Pons (tissue), 1 donor: ENCODE results near the gene FTSJ3.

Experiments used
- DNase-seq: peaks from one replicate; pipeline ENCODE4 v3.0.0-alpha.2; 2016; ENCODE audit warnings: low spot score

The FTSJ3 gene

GRCh38 chr17:63843387-63843888, 16.0 kb upstream of the FTSJ3 start:
- peak; percentile 62 for DNase-seq

- DNase-seq = peak; percentile 97
These were observed 15.3 kb upstream of the FTSJ3 start, which contains the start of gene SMARCD2 for GRCh38 chr17:63842540-63843386. SMARCD2 (minus strand) TSS chr17:63842685; CDS start chr17:63842674, 11 bp downstream.

GRCh38 chr17:63842173-63842539, 14.7 kb upstream of the FTSJ3 start:
- no peak for DNase-seq

GRCh38 chr17:63841350-63842172, 14.1 kb upstream of the FTSJ3 start:
- peak; percentile 58 for DNase-seq

GRCh38 chr17:63840591-63841349, 13.3 kb upstream of the FTSJ3 start:
- DNase-seq = peak; percentile 80

- DNase-seq = peak; percentile 92
These were observed 11.2 kb upstream of the FTSJ3 start for GRCh38 chr17:63838631-63839171.

- no peak for DNase-seq
These were observed 10.6 kb upstream of the FTSJ3 start for GRCh38 chr17:63837962-63838600.

GRCh38 chr17:63837480-63837879, 10.0 kb upstream of the FTSJ3 start:
- no peak for DNase-seq

GRCh38 chr17:63836811-63837210, 9.3 kb upstream of the FTSJ3 start:
- no peak for DNase-seq

- DNase-seq = no peak
These were observed 7.8 kb upstream of the FTSJ3 start for GRCh38 chr17:63835167-63835720.

GRCh38 chr17:63834431-63835166, 7.1 kb upstream of the FTSJ3 start:
- DNase-seq = peak; percentile 85

GRCh38 chr17:63833741-63834373, 6.4 kb upstream of the FTSJ3 start:
- DNase-seq = no peak

- no peak for DNase-seq
These were observed 5.7 kb upstream of the FTSJ3 start for GRCh38 chr17:63833026-63833740.

GRCh38 chr17:63832455-63832854, 5.0 kb upstream of the FTSJ3 start:
- no peak for DNase-seq

- DNase-seq = no peak
These were observed 4.6 kb upstream of the FTSJ3 start for GRCh38 chr17:63832014-63832413.

GRCh38 chr17:63831505-63831904, 4.0 kb upstream of the FTSJ3 start:
- DNase-seq = no peak

GRCh38 chr17:63830904-63831491, 3.5 kb upstream of the FTSJ3 start:
- no peak for DNase-seq

GRCh38 chr17:63830278-63830677, 2.8 kb upstream of the FTSJ3 start:
- DNase-seq = no peak

- no peak for DNase-seq
These were observed 1.5 kb upstream of the FTSJ3 start for GRCh38 chr17:63828936-63829335.
